Astrocyte (in vitro differentiated cells and primary cell): ENCODE measurements around the gene CABLES2. TPM values are rescaled to one million over a fixed set of nuclear protein-coding genes. Genes with fewer than 3 reads are reported as not detected.

ENCODE experiments used
- DNase-seq: peaks from one replicate; pipeline ENCODE4 v3.0.0-alpha.2; 2010; ENCODE audit warnings: low read depth
- FAIRE-seq: peaks from 2 replicates; lab custom pipeline; 2011; peaks lifted over from hg19 to GRCh38; lab: Jason Lieb, UNC
- H2AFZ ChIP-seq: 2 replicates; pipeline ENCODE4 v1.6.0; 2012; ENCODE audit warnings: low read depth, low read length, inconsistent platforms
- H3K27ac ChIP-seq: 2 replicates; pipeline ENCODE4 v1.5.1; 2011; ENCODE audit warnings: low read depth, low read length, inconsistent platforms
- H3K27me3 ChIP-seq: 2 replicates; pipeline ENCODE4 v1.6.0; 2011; ENCODE audit warnings: low read length, inconsistent platforms; ENCODE audit not compliant: insufficient read depth
- H3K36me3 ChIP-seq: 2 replicates; pipeline ENCODE4 v1.5.1; 2011; ENCODE audit warnings: low read length, inconsistent platforms; ENCODE audit not compliant: insufficient read depth
- H3K4me1 ChIP-seq: 2 replicates; pipeline ENCODE4 v1.5.1; 2011; ENCODE audit warnings: low read length, inconsistent platforms; ENCODE audit not compliant: insufficient read depth
- H3K4me2 ChIP-seq: 2 replicates; pipeline ENCODE4 v1.6.0; 2012; ENCODE audit warnings: low read length, inconsistent platforms
- H3K4me3 ChIP-seq: 2 replicates; pipeline ENCODE4 v1.5.1; 2011; ENCODE audit warnings: low read depth, mild to moderate bottlenecking, low read length, inconsistent platforms; ENCODE audit not compliant: insufficient read depth
- H3K79me2 ChIP-seq: 2 replicates; pipeline ENCODE4 v1.6.0; 2012; ENCODE audit warnings: mild to moderate bottlenecking, low read length, inconsistent platforms; ENCODE audit not compliant: insufficient read depth
- H3K9ac ChIP-seq: 2 replicates; pipeline ENCODE4 v1.6.0; 2012; ENCODE audit warnings: mild to moderate bottlenecking, low read length, inconsistent platforms
- H3K9me3 ChIP-seq: 2 replicates; pipeline ENCODE4 v1.5.1; 2012; ENCODE audit warnings: low read depth, mild to moderate bottlenecking, low read length, inconsistent platforms; ENCODE audit not compliant: insufficient read depth
- H4K20me1 ChIP-seq: 2 replicates; pipeline ENCODE4 v1.6.0; 2012; ENCODE audit warnings: low read length, inconsistent platforms; ENCODE audit not compliant: insufficient read depth
- H3K27ac Mint-ChIP-seq: one replicate; pipeline ENCODE4 v1.8.0; 2021; ENCODE audit warnings: mild to moderate bottlenecking, mixed read lengths; ENCODE audit not compliant: unreplicated experiment
- H3K27me3 Mint-ChIP-seq: one replicate; pipeline ENCODE4 v1.8.0; 2021; ENCODE audit warnings: low read depth, mixed read lengths; ENCODE audit not compliant: unreplicated experiment
- H3K36me3 Mint-ChIP-seq: one replicate; pipeline ENCODE4 v1.8.0; 2021; ENCODE audit warnings: low read depth, mixed read lengths; ENCODE audit not compliant: unreplicated experiment
- H3K4me1 Mint-ChIP-seq: one replicate; pipeline ENCODE4 v1.8.0; 2021; ENCODE audit warnings: low read depth, mixed read lengths; ENCODE audit not compliant: unreplicated experiment
- H3K4me3 Mint-ChIP-seq: one replicate; pipeline ENCODE4 v1.8.0; 2021; ENCODE audit warnings: mild to moderate bottlenecking, moderate library complexity, mixed read lengths; ENCODE audit not compliant: unreplicated experiment
- H3K9me3 Mint-ChIP-seq: one replicate; pipeline ENCODE4 v1.8.0; 2021; ENCODE audit warnings: mild to moderate bottlenecking, mixed read lengths; ENCODE audit not compliant: unreplicated experiment
- CTCF ChIP-seq: IDR thresholded peaks from 2 replicates; pipeline ENCODE4 v1.5.1; 2011; ENCODE audit warnings: low read depth, mild to moderate bottlenecking, inconsistent platforms, low read length, moderate library complexity; ENCODE audit not compliant: insufficient read depth
- EZH2 ChIP-seq: IDR thresholded peaks from 2 replicates; pipeline ENCODE4 v1.6.1; 2012; ENCODE audit warnings: mild to moderate bottlenecking, low read length, inconsistent platforms; ENCODE audit not compliant: insufficient read depth
- total RNA-seq: library from RNA; stranded (reverse); gene quantifications from 2 replicates; pipeline ENCODE4 v1.2.1, GENCODE V29; 2021

The CABLES2 gene
- total RNA-seq, 1 donor from 2014 or later, result 4.4 TPM

- FAIRE-seq, result no peak
- no peaks in the 10 kb centered on the region for H3K4me1 Mint-ChIP-seq
- no peak overlapping the region for H3K27ac Mint-ChIP-seq
Measured at GRCh38 chr20:62394248-62395245, 12.5 kb downstream of the CABLES2 start.

GRCh38 chr20:62393830-62394229 is 13.3 kb downstream of the CABLES2 start:
- Mint-ChIP-seq H3K36me3 (peaks cover 4% of the 10 kb centered on the region), H3K27ac (no peak overlapping the region)

More at GRCh38 chr20:62394248-62395245, 12.5 kb downstream of the CABLES2 start:
- Histone ChIP-seq H3K27me3 (no peaks in the 10 kb centered on the region), H3K4me1 (no peaks in the 10 kb centered on the region), H3K4me2 (no peak overlapping the region), H3K9me3 (no peaks in the 10 kb centered on the region), H3K79me2 (peaks cover 3% of the 10 kb centered on the region), H3K9ac (no peak overlapping the region), H3K36me3 (peaks cover 4% of the 10 kb centered on the region), H3K4me3 (no peak overlapping the region), H3K27ac (no peak overlapping the region), H4K20me1 (peaks cover 16% of the 10 kb centered on the region), H2AFZ (no peak overlapping the region)
- no peak overlapping the region for H3K4me3 Mint-ChIP-seq
- no peaks in the 10 kb centered on the region for H3K27me3 Mint-ChIP-seq
- H3K9me3 Mint-ChIP-seq, result no peaks in the 10 kb centered on the region
- H3K36me3 Mint-ChIP-seq, result peaks cover 4% of the 10 kb centered on the region
- no peak for DNase-seq
- TF ChIP-seq EZH2, result no peak
- no peak for TF ChIP-seq CTCF

More at GRCh38 chr20:62393830-62394229, 13.3 kb downstream of the CABLES2 start:
- Histone ChIP-seq H3K27me3 (no peaks in the 10 kb centered on the region), H3K9me3 (no peaks in the 10 kb centered on the region), H3K4me1 (peaks cover under 1% of the 10 kb centered on the region), H3K36me3 (peaks cover 10% of the 10 kb centered on the region), H3K9ac (no peak overlapping the region), H2AFZ (no peak overlapping the region), H3K4me2 (no peak overlapping the region), H3K79me2 (peaks cover 10% of the 10 kb centered on the region), H3K27ac (no peak overlapping the region), H4K20me1 (peaks cover 23% of the 10 kb centered on the region), H3K4me3 (no peak overlapping the region)
- TF ChIP-seq CTCF (no peak), EZH2 (no peak)
- Mint-ChIP-seq H3K27me3 (no peaks in the 10 kb centered on the region), H3K4me1 (peaks cover 3% of the 10 kb centered on the region), H3K9me3 (no peaks in the 10 kb centered on the region), H3K4me3 (no peak overlapping the region)
- DNase-seq (no peak), FAIRE-seq (no peak)
